Esophagus squamous epithelium (tissue), 4 donors: ENCODE measurements around the gene ITGAL.

Experiments used
- CTCF ChIP-seq, 6 experiments: fragments of 450-650 bp in 4 of 6; fragments of 200-600 bp in 2 of 6; sonication (generic) in 2 of 6; IDR thresholded peaks; one replicate each; pipeline ENCODE4 v1.5.1; 2016 to 2019; ENCODE audit warnings: antibody characterized with exemption in 6 of 6, mild to moderate bottlenecking in 4 of 6, moderate library complexity in 4 of 6
- POLR2A ChIP-seq, 4 donors: fragments of 450-650 bp; IDR thresholded peaks; one replicate each; pipeline ENCODE4 v1.6.1; 2017; ENCODE audit warnings: antibody characterized with exemption in 4 of 4, mild to moderate bottlenecking in 4 of 4, moderate library complexity in 3 of 4

DNA sequence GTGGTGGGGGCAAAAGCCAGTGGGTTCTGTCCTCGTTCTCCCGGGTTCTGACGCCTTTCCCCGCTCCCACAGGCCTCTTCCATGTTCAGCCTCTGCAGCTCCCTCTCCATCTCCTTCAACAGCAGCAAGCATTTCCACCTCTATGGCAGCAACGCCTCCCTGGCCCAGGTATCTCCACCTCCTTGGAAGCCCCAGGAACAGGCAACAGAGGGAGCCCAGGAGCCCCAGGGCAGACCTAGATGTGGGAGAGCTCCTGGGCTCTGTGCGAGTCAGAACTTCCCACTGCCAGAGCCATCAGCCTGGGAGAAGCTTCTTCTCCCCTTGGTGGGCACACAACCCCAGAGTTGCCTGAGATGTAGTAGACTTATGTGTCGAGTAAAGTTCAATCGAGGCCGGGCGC, 46.0 kb downstream of the ITGAL start:
- TF ChIP-seq CTCF (IDR thresholded peaks at IDR 0.05): no peak
- TF ChIP-seq POLR2A (IDR thresholded peaks at IDR 0.05): no peak
